Ovary (tissue), 9 donors: Measurements from ENCODE around the gene MSANTD4. TPM values are rescaled to one million over a fixed set of nuclear protein-coding genes. Genes with fewer than 3 reads are reported as not detected.
"Not testable (repeated sequence)": the region's sequence is repeated elsewhere in the genome, so short reads cannot be mapped to it uniquely, and the experiment has no call there.

Experiments used
- DNase-seq, 5 donors: peaks; one replicate each; pipeline ENCODE4 v3.0.0-alpha.2; 2019 to 2020
- H3K27ac ChIP-seq, 2 donors: fragments of 200-600 bp; one replicate each; pipeline versions ENCODE4 v1.5.1 to v1.8.0; 2019 to 2022
- H3K27me3 ChIP-seq: fragments of 200-600 bp; one replicate; pipeline ENCODE4 v1.8.0; 2022
- H3K36me3 ChIP-seq: fragments of 200-600 bp; sonication (generic); one replicate; pipeline ENCODE4 v1.5.1; 2019
- H3K4me1 ChIP-seq: one replicate; pipeline ENCODE4 v1.8.1; 2013; ENCODE audit warnings: mild to moderate bottlenecking, moderate library complexity; ENCODE audit not compliant: insufficient read depth
- H3K4me3 ChIP-seq: fragments of 200-600 bp; sonication (generic); one replicate; pipeline ENCODE4 v1.5.1; 2017
- H3K9me3 ChIP-seq, 2 donors: fragments of 200-600 bp in 1 of 2; sonication (generic) in 1 of 2; one replicate each; pipeline versions ENCODE4 v1.5.1 to v1.8.1; 2013 to 2019; ENCODE audit warnings: mild to moderate bottlenecking in 1 of 2, moderate library complexity in 1 of 2
- EP300 ChIP-seq: sonication (generic); formaldehyde crosslinking; IDR thresholded peaks from one replicate; pipeline ENCODE4 v1.6.1; 2017; ENCODE audit warnings: antibody characterized with exemption
- POLR2A ChIP-seq: fragments of 450-650 bp; IDR thresholded peaks from one replicate; pipeline ENCODE4 v1.6.1; 2017; ENCODE audit warnings: antibody characterized with exemption, mild to moderate bottlenecking, moderate library complexity
- WGBS, 3 donors: extraction: QIAGEN DNeasy Blood & Tissue Kit in 1 of 3; methylation state at CpG; one replicate each; pipeline versions ENCODE4 v1.1.5 to v1.1.7; 2013 to 2017; 5-methylcytosine and 5-hydroxymethylcytosine counted together
- intact Hi-C, 4 donors: fragments of 100-400 bp; cut with DNase I; formaldehyde crosslinking; loops; one replicate each; pipeline versions ENCODE4 v1.11.0 to v1.15.1; 2022 to 2023
- polyA plus RNA-seq, 2 donors: library from polyadenylated mRNA; stranded (reverse); fragments of 200-250 nt in 1 of 2; fragments of 350-450 nt in 1 of 2; fragmentation: Illumina TruSeq in 1 of 2; extraction: RNeasy Lipid Tissue Mini Kit (QIAGEN cat#74804) in 1 of 2; gene quantifications; one replicate each; pipeline ENCODE4 v1.2.3, GENCODE V29; 2013 to 2014
- total RNA-seq, 7 donors: library from RNA; depleted of rRNA in 2 of 7; stranded (reverse); fragments of >200 nt in 2 of 7; fragmentation: NEBNext Ultra II Directional in 3 of 7; extraction: Animal tissue kit (Norgen Biotek cat#: 25700) in 3 of 7; gene quantifications; one replicate each; pipeline versions ENCODE4 v1.1.0 to v1.2.4, GENCODE V29; 2016 to 2023
- TF ChIP-seq, protein P1 (sequence below), 3 donors: fragments of 450-650 bp in 2 of 3; fragments of 200-600 bp in 1 of 3; IDR thresholded peaks; one replicate each; pipeline versions ENCODE4 v1.5.1 to v1.8.0; 2016 to 2022; ENCODE audit warnings: antibody characterized with exemption in 3 of 3, mild to moderate bottlenecking in 1 of 3
- donor health status: DM: no; HTN: no; CAD: no; lungs with moderate emphysema.
- donor health status: DM: no; HTN: no; CAD: no.
- donor health status: Bipolar disorder and iron deficiency.
- donor health status: DM: yes; HTN: yes; CAD: no.
- donor health status: DM: no; HTN: no; CAD: no.
- donor health status: DM: yes; HTN: yes; CAD: no.

The MSANTD4 gene
- total and polyA plus RNA-seq, 9 donors: 8.9 to 21.0 (median 16.7) TPM

DNA sequence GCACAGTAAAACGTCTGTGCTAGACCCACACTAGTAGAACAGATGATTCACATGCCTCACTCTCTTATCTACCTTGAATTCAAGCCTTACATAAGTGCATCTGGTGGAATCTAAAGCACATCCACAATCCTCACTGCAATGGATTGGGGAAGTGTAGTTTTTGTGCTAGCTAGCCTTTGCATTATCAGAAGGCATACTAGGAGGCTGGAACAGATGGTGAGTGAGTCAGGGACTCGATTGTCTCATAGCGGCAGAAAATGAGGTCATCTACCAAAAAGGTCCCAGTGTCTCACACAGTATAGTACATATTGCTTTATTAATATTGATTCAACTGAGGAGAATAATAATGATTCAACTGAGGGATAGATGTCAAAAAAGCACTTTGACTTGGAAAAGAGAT, 9.3 kb downstream of the MSANTD4 start:
- Histone ChIP-seq H3K4me1 (no peaks in the 10 kb centered on the region), H3K27ac (no peak overlapping the region), H3K4me3 (no peak overlapping the region), H3K36me3 (no peaks in the 10 kb centered on the region), H3K27me3 (no peaks in the 10 kb centered on the region), H3K9me3 (no peaks in the 10 kb centered on the region)
- no peak for DNase-seq
- intact Hi-C loops: no loop called here
- WGBS, 3 donors: 76 to 81% (median 76%) methylated on average over 3 of the region's 3 CpGs
- TF ChIP-seq EP300 (no peak), POLR2A (no peak)
- TF ChIP-seq, protein P1, sequence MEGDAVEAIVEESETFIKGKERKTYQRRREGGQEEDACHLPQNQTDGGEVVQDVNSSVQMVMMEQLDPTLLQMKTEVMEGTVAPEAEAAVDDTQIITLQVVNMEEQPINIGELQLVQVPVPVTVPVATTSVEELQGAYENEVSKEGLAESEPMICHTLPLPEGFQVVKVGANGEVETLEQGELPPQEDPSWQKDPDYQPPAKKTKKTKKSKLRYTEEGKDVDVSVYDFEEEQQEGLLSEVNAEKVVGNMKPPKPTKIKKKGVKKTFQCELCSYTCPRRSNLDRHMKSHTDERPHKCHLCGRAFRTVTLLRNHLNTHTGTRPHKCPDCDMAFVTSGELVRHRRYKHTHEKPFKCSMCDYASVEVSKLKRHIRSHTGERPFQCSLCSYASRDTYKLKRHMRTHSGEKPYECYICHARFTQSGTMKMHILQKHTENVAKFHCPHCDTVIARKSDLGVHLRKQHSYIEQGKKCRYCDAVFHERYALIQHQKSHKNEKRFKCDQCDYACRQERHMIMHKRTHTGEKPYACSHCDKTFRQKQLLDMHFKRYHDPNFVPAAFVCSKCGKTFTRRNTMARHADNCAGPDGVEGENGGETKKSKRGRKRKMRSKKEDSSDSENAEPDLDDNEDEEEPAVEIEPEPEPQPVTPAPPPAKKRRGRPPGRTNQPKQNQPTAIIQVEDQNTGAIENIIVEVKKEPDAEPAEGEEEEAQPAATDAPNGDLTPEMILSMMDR (IDR thresholded peaks at IDR 0.05): no peak

DNA sequence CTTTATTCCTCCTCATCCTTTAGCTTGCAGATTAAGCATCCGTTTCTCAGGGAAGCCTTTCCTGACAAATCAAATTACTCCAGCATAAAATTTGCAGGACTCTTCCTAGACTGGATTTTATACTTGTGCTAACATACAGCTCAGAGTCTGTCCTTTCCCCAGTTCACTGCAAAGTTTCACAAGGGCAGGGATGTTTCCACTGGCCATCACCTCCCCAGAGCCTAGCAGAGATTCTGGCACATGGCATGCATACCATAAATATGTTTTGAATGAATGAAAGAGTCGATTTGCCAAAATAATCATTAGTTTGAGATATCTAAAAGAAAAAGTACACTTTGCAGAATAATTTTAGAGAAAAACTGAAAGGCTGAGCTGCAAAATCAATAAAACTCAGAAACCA, 10.6 kb downstream of the MSANTD4 start:
- DNase-seq: no peak
- intact Hi-C loops: no loop called here
- no peak for TF ChIP-seq EP300
- TF ChIP-seq, protein P1 (IDR thresholded peaks at IDR 0.05): no peak
- no peak for TF ChIP-seq POLR2A
- 62 to 78% (median 68%) methylated on average over 2 of the region's 2 CpGs for WGBS, 3 donors
- Histone ChIP-seq H3K27me3 (no peaks in the 10 kb centered on the region), H3K36me3 (no peaks in the 10 kb centered on the region), H3K4me1 (no peaks in the 10 kb centered on the region), H3K27ac (no peak overlapping the region), H3K9me3 (no peaks in the 10 kb centered on the region), H3K4me3 (no peak overlapping the region)

GRCh38 chr11:106003094-106003493, 18.9 kb downstream of the MSANTD4 start:
- H3K27ac ChIP-seq, DNase-seq, H3K4me1 ChIP-seq, H3K27me3 ChIP-seq, H3K9me3 ChIP-seq, intact Hi-C loops, H3K36me3 ChIP-seq, H3K4me3 ChIP-seq: not testable (repeated sequence)
- 95 to 98% (median 96%) methylated on average over 4 of the region's 4 CpGs for WGBS, 3 donors

- Histone ChIP-seq H3K9me3 (peaks cover 0 to 7% of the 10 kb centered on the region in 2 donors), H3K36me3 (no peaks in the 10 kb centered on the region), H3K27me3 (no peaks in the 10 kb centered on the region), H3K4me3 (no peak overlapping the region), H3K27ac (no peak overlapping the region), H3K4me1 (no peaks in the 10 kb centered on the region)
- intact Hi-C loops: no loop called here
- no peak for TF ChIP-seq EP300
- no peak for TF ChIP-seq POLR2A
- 90 to 97% (median 96%) methylated on average over 4 of the region's 4 CpGs for WGBS, 3 donors
- no peak for DNase-seq
These were observed 20.6 kb downstream of the MSANTD4 start for GRCh38 chr11:106001304-106002012.

GRCh38 chr11:105991888-105992287, 30.2 kb downstream of the MSANTD4 start:
- 79 to 88% (median 84%) methylated on average over 4 of the region's 4 CpGs for WGBS, 3 donors
- TF ChIP-seq POLR2A (no peak), EP300 (no peak)
- TF ChIP-seq, protein P1 (IDR thresholded peaks at IDR 0.05): no peak
- Histone ChIP-seq H3K36me3 (no peaks in the 10 kb centered on the region), H3K27ac (no peak overlapping the region), H3K4me3 (no peak overlapping the region), H3K9me3 (peaks cover 0 to 4% of the 10 kb centered on the region in 2 donors), H3K4me1 (no peaks in the 10 kb centered on the region), H3K27me3 (no peaks in the 10 kb centered on the region)
- DNase-seq: no peak
- intact Hi-C loops: no loop called here
